GM12874 (cell line): ENCODE data around the gene HES7.

ENCODE experiments used
- TF ChIP-seq, protein P1 (sequence below): IDR thresholded peaks from 2 replicates; pipeline ENCODE4 v1.5.1; 2011; ENCODE audit warnings: low read depth, mild to moderate bottlenecking, control low read depth, low read length, moderate library complexity; ENCODE audit not compliant: insufficient read depth

HES7 gene

GRCh38 chr17:8105957-8106398 lies 17.9 kb downstream of the HES7 start:
- TF ChIP-seq, protein P1, sequence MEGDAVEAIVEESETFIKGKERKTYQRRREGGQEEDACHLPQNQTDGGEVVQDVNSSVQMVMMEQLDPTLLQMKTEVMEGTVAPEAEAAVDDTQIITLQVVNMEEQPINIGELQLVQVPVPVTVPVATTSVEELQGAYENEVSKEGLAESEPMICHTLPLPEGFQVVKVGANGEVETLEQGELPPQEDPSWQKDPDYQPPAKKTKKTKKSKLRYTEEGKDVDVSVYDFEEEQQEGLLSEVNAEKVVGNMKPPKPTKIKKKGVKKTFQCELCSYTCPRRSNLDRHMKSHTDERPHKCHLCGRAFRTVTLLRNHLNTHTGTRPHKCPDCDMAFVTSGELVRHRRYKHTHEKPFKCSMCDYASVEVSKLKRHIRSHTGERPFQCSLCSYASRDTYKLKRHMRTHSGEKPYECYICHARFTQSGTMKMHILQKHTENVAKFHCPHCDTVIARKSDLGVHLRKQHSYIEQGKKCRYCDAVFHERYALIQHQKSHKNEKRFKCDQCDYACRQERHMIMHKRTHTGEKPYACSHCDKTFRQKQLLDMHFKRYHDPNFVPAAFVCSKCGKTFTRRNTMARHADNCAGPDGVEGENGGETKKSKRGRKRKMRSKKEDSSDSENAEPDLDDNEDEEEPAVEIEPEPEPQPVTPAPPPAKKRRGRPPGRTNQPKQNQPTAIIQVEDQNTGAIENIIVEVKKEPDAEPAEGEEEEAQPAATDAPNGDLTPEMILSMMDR = no peak

DNA sequence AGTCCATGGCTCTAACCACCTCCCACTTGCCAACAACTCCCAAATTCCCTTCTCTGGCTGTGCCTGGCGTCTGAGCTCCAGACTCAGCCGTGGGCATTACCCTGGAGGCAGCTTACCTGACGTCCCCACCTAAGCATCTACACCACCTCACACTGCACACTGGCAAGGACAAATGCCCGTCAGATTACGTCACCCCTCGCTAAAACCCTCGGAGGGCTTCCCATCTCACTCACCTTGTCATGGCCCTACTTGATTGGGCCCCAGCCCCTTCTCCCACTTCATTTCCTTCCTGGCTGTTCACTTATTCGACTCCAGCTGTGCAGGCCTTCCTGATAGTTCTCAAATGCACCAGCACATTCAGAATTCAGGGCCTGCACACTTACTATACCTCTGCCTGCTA lies 19.0 kb downstream of the HES7 start:
- TF ChIP-seq, protein P1 = no peak

- TF ChIP-seq, protein P1 = no peak
Observed at GRCh38 chr17:8103549-8103948, 20.4 kb downstream of the HES7 start.

DNA sequence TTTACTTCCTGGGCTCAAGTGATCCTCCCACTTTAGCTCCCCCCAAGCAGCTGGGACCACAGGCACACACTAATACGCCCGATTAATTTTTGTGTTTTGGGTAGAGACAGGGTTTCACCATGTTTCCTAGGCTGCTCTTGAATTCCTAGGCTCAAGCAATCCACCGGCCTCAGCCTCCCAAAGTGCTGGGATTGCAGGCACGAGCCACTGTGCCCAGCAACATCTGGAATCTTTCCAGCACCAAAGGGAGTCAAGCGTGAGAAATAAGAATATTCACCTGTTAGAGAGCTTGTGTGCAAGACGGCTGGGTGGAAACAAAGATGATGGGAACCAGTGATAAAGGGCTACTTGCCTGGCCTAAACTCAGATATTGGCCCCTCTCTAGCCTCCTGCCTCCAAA lies 22.2 kb downstream of the HES7 start:
- TF ChIP-seq, protein P1 = no peak

GRCh38 chr17:8100763-8101162 lies 23.1 kb downstream of the HES7 start:
- TF ChIP-seq, protein P1 = no peak

- TF ChIP-seq, protein P1 = no peak
Observed at GRCh38 chr17:8100111-8100510, 23.8 kb downstream of the HES7 start.

DNA sequence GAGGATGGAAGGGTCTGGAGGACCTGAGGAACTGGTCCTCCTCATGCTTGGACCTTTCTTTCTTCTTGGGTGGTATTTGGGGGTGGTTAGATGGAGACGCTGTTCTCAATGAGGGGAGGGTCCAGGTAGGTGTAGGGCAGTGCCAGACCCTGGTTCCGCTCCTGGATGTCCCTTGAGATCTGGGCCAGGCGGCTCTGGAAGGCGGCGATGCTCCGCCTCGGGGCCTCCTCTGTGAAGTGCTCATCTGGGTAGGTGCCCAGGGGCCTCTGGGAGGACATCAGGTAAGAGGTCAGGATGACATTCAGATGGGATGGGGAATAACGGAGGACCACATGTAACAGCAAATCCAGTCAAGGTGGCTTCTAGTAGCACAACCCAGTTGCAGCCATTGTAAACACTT lies 27.4 kb downstream of the HES7 start:
- TF ChIP-seq, protein P1 = no peak

DNA sequence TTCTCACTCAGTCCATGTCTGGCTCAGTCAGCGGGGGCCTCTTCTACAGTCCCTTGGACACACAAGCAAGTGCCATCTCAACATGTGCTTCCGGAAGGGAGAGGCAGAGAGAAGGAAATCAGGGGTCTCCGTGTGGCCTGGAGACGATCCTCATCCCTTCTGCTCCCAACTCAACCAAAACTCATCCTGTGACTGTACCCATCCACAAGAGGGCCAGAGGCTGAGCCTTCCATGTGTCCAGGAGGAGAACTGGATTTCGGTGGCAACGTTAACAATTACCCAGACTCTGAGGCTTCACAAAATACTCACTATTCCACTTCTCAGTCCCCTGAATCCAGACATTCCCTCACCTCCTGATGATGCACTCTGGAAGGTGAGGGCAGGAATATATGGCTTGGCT lies 28.5 kb downstream of the HES7 start:
- TF ChIP-seq, protein P1 = no peak
